ENCODE data around the gene TTYH1. TPM values are rescaled to one million over a fixed set of nuclear protein-coding genes. Genes with fewer than 3 reads are reported as not detected.

Gene TTYH1
- total and polyA plus RNA-seq, 3 donors from 2014 or later, result 126 to 248 (median 226) TPM

DNA sequence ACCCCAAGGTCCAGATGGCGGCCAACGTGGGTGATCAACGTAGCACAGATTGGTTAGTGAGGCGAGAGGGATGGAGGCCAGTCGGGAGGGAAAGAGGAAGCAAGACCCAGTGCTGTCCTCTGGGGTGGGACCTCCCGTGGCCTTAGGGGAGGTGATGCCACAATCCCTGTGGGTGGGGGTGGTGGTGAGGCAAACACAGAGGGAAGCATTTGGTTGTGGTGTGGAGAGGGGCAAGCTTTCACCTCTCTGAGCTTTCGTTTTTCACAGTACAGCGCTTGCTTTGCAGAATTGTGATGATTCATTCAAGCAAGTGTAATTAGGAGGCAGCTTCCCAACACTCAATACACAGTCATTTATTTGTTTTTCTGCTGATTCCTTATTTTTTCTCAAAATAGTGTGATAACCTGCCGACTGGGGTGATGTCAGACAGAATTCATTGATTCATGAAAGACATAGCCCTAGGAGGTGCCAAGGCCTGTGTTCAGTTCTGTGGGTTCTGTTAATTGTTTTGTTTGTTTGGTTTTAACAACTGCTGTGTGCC is 36.1 kb downstream of the TTYH1 start:
- Histone ChIP-seq H3K27me3 (no peaks in the 10 kb centered on the region), H3K4me1 (peaks cover 17% of the 10 kb centered on the region), H3K36me3 (ENCODE audit: low read depth, missing control alignments) (no peaks in the 10 kb centered on the region), H3K9me3 (no peaks in the 10 kb centered on the region), H3K27ac (no peak overlapping the region), H3K4me3 (no peak overlapping the region)
- 66 to 69% methylated on average over 9 of the region's 9 CpGs for WGBS, 2 donors
- intact Hi-C loops (cut with DNase I; ENCODE audit: low total_unique reads), result no loop called here
- DNase-seq, result no peak
- no peak for TF ChIP-seq POLR2A (IDR thresholded peaks at IDR 0.05)
- TF ChIP-seq, protein P1, sequence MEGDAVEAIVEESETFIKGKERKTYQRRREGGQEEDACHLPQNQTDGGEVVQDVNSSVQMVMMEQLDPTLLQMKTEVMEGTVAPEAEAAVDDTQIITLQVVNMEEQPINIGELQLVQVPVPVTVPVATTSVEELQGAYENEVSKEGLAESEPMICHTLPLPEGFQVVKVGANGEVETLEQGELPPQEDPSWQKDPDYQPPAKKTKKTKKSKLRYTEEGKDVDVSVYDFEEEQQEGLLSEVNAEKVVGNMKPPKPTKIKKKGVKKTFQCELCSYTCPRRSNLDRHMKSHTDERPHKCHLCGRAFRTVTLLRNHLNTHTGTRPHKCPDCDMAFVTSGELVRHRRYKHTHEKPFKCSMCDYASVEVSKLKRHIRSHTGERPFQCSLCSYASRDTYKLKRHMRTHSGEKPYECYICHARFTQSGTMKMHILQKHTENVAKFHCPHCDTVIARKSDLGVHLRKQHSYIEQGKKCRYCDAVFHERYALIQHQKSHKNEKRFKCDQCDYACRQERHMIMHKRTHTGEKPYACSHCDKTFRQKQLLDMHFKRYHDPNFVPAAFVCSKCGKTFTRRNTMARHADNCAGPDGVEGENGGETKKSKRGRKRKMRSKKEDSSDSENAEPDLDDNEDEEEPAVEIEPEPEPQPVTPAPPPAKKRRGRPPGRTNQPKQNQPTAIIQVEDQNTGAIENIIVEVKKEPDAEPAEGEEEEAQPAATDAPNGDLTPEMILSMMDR (IDR thresholded peaks at IDR 0.05), result no peak

DNA sequence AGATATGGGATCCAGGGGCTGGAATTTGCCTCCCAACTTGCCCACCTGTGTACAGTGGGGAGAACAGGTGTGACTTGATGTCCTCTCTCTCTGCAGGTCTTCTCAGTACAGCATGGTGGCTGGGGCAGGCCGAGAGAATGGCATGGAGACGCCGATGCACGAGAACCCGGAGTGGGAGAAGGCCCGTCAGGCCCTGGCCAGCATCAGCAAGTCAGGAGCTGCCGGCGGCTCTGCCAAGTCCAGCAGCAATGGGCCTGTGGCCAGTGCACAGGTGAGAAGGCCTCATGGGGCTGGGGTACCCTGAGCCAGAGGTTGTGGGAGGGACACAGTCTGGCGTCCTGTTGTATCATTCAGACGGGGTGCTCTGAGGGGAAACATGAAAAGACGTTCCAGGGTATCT is 36.7 kb downstream of the TTYH1 start:
- Histone ChIP-seq H3K36me3 (ENCODE audit: low read depth, missing control alignments) (no peaks in the 10 kb centered on the region), H3K4me1 (peaks cover 15% of the 10 kb centered on the region), H3K27ac (no peak overlapping the region), H3K27me3 (no peaks in the 10 kb centered on the region), H3K4me3 (no peak overlapping the region), H3K9me3 (no peaks in the 10 kb centered on the region)
- 87 to 88% methylated on average over 11 of the region's 11 CpGs for WGBS, 2 donors
- intact Hi-C loops (cut with DNase I; ENCODE audit: low total_unique reads), result no loop called here
- no peak for TF ChIP-seq POLR2A (IDR thresholded peaks at IDR 0.05)
- TF ChIP-seq, protein P1 (IDR thresholded peaks at IDR 0.05), result no peak
- no peak for DNase-seq

DNA sequence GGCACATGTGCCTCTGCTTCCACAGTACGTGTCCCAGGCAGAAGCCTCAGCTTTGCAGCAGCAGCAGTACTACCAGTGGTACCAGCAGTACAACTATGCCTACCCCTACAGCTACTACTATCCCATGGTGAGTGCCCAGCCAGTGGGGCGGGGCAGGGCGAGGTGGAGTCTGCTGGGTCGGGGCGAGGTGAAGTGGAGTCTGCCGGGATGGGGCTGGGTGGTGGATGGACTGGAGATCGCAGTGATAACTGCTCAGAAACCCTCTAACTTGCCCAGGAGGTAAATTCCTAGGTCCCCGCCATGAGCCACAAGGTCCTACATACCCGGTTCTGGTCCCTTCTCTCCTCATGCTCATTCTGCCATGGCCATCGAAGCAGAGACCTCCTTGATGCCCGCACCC is 37.4 kb downstream of the TTYH1 start:
- Histone ChIP-seq H3K27me3 (no peaks in the 10 kb centered on the region), H3K4me3 (no peak overlapping the region), H3K4me1 (peaks cover 9% of the 10 kb centered on the region), H3K9me3 (no peaks in the 10 kb centered on the region), H3K36me3 (ENCODE audit: low read depth, missing control alignments) (no peaks in the 10 kb centered on the region), H3K27ac (no peak overlapping the region)
- WGBS, 2 donors, result 91 to 92% methylated on average over 6 to 11 of the region's 11 CpGs
- no peak for DNase-seq
- intact Hi-C loops (cut with DNase I; ENCODE audit: low total_unique reads), result no loop called here
- no peak for TF ChIP-seq POLR2A (IDR thresholded peaks at IDR 0.05)
- TF ChIP-seq, protein P1 (IDR thresholded peaks at IDR 0.05), result no peak

DNA sequence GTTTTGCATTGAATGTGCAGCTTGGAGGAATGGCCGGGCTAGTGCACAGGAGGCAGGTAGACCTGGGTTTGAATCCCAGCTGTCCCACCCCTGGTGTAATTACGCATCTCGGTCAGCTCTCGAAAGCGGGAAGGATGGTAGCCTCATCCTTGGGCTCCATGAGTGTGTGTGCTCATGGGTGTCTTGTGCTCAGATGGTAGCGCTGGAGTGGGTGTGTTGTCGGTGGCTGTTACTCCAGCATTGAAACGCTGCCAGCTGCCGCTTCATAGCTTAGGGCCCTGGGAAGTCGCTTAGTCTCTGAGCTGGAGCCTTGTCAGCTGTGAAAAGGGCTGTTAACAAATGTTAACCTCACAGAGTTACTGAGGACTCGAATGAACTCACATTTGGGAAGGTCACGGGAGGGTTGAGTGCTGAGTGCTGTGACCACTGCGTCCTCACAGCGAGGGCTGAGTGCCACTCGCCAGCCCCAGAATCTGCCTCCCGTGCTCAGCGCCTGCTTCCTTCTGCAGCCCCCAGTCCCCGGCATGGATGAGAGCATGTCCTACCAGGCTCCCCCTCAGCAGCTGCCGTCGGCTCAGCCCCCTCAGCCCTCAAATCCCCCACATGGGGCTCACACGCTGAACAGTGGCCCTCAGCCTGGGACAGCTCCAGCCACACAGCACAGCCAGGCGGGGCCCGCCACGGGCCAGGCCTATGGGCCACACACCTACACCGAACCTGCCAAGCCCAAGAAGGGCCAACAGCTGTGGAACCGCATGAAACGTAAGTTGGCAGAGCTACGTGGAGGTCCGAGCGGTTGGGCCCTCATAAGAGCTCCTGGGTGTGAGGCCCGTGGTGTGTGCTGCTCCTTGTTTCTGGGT is 38.9 kb downstream of the TTYH1 start:
- TF ChIP-seq POLR2A (IDR thresholded peaks at IDR 0.05), result no peak
- TF ChIP-seq, protein P1 (IDR thresholded peaks at IDR 0.05), result no peak
- H3K36me3 ChIP-seq (ENCODE audit: low read depth, missing control alignments), result no peaks in the 10 kb centered on the region
- intact Hi-C loops (cut with DNase I; ENCODE audit: low total_unique reads), result no loop called here

More for the DNA sequence above, 38.9 kb downstream of the TTYH1 start:
- Histone ChIP-seq H3K4me1 (peaks cover 10% of the 10 kb centered on the region), H3K27me3 (no peaks in the 10 kb centered on the region), H3K4me3 (no peak overlapping the region), H3K9me3 (no peaks in the 10 kb centered on the region), H3K27ac (no peak overlapping the region)
- no peak for DNase-seq
- 89 to 94% methylated on average over 19 to 31 of the region's 31 CpGs for WGBS, 2 donors

Data from testis (tissue), 3 donors.